ENCODE results near the gene FARS2.

FARS2 gene

DNA sequence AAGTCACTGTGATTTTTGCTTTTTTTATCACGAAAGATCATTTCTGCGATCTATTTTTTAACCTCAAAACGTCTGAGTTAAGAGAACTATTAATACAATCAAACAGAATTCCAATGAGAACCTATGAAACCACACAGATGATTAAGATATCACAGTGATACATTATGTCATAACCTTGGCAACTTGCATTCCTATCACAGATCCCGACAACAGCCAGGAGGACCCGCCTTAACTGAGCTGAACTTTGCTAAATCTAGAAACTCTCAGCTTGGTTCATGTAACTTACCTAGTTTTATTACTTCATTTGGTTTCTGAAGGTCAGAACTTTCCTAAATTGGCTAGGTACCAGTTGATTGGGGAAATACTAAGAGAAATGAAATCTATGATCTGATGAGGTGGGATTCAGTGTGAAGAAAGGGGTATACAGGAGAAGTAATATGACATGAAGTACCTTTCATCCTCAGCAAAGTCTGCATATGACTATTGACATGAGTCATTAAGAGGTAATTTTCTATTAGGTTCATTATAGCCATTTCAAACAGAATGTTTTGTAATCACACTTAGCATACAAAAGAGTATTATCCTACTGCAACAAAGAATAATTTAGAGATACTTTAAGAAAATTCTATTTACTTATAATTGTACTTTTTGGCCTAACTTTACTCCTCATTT, 11.7 kb upstream of the FARS2 start:
- no peak for DNase-seq

DNA sequence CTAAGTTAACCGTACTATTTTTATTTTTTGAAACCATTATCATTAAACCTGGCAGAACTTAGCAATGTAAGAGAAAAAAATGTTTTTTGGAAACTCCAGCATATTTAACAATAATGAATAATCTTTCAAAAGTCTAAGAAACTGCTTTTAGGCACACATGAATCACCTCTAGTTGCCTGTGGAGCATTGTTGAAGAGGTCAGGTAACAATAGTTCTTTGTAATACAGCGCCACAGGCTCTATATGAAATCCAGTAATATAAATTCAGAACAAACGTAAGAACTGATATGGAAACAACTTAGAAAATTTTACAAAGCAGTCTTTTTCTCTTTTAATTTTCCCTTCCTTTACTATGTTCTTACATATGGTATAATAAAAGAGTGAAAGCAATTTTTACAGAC, 10.9 kb upstream of the FARS2 start:
- DNase-seq = no peak

DNA sequence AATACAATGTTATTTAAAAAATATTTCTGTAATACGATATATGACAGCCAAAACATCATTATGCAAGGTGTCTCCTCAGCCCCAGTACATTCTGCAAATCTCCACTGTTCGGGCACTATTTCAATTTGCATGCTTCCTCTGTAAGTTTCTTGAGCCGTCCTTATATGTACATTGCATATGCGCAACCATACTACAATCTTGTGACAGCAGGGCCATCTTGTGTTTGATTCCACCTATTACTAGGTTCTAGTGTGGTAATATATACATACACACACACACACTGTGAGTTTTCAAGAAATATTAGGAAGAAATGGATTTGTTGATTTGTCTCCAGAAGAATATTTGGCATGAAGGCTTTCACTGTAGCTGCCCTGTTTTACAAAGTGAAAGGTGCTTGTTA, 10.4 kb upstream of the FARS2 start:
- no peak for DNase-seq

DNA sequence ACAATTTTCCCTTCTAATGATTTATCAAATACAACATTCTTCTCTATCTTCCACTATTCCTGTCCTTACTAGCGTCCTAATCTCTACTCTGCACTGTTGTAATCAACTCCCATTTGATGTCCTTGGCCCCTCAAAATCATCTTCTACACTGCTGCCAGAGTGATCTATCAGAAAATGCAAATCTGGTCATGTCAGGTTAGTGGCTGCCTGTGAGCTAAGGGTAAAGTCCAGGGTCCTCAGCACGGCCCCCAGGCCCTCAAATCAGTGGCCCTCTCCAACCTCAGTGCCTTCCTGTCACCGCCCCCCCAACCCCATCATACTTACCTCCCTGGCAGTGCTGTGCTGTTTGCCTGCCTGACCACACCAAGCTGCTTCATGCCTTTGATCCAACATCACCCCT, 4.4 kb upstream of the FARS2 start:
- no peak for DNase-seq

DNA sequence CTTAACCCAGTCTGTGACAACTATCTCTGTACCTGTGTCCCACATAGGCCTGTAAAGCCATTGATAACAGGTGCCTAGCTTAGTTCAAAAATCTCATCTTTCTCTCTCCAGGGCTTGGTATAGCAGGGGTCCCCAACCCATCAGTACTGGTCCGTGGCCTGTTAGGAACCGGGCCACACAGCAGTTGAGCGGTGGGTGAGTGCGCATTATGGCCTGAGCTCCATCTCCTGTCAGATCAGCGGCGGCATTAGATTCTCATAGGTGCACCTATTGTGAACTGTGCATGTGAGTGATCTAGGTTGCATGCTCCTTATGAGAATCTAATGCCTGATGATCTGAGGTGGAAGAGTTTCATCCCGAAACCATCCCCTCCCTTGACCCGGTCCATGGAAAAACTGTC, 3.9 kb upstream of the FARS2 start:
- no peak for DNase-seq

DNA sequence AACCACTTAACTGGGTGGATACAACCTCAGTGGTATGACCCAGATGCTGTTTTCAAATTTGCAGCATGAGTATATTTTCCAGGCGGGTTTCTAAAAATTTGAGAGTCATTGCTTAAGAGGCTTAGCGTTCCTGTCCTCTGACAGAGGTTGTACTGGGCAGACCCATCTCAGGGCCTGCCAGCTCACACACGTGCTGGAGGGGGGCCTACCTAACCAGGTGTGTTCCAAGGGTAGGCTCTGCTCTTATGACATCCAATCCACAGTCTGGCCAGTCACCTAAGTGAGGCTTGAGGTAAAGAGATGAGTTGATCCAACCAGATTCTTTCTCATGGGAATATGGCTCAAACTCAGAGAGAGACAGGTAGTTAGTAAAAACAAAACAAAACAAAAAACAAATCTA, 1.9 kb upstream of the FARS2 start:
- DNase-seq = no peak

DNA sequence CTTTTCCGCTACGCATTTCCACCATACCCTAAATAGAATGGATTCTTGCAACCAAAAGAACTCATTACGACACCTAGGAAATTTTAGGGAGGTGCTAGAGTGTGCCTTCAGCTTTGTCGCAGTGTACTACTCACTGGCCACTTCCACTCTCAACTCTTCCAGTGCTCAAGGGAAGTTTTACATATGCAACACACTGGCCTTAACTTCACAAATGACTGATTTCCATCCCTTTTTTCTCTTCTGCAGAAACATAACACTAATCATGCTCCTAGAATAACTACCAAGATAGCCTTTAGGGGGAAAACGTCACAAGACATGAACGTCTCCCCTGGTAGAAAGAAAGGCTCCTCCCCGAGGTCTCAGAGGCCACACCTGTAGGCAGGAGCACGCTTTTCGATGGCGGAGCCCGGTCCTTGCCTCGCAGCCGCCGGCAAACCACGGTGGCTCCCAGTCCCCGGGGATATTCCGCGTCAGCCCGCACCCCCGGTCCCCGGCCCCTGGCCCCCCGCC, 1.1 kb upstream of the FARS2 start:
- DNase-seq = no peak

DNA sequence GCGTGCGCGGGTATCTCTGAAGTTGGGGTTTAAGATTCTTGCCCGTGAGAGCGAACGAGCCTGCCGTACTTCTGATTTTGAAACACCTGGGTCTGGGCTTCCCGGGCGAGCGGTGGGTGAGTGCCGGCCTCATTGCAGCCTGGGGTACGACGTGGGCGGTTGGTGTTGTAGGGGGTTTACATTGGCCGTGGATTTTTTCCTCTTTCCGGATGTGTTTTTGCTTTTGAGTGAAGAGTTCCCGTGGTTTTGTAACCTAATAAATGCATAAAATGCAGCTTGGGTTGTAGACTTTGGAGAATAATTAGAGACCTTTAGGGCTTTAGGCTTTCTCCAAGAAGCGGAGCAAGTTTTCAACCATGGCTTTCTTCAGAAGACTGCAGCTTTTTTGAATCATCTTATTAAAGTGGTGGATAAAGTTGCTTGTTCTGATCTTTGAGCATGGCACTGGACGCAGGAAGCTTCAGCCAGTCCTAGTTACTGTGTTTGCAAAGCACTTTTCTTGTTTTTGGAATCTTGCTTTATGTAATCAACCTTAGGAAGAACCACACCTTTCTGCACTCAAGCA, 314 bp downstream of the FARS2 start:
- DNase-seq = no peak

DNA sequence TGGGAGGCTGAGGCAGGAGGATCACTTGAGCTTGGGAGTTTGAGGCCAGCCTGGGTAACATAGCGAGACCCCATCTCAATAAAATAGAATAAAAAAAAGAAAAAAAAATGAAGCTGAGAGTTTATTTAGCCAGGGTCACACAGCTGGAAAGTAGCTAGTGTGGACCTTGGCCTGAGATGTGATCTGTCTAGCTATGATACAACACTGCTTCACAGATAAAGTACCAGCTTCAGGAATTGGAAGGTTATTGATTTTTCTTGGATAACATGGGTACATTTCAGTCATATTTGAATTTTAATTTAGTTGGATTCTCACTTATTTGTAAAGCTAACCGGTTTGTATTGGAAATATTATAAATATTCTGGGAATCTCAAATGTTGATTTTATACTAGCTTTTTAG, 5.1 kb downstream of the FARS2 start:
- DNase-seq = no peak

DNA sequence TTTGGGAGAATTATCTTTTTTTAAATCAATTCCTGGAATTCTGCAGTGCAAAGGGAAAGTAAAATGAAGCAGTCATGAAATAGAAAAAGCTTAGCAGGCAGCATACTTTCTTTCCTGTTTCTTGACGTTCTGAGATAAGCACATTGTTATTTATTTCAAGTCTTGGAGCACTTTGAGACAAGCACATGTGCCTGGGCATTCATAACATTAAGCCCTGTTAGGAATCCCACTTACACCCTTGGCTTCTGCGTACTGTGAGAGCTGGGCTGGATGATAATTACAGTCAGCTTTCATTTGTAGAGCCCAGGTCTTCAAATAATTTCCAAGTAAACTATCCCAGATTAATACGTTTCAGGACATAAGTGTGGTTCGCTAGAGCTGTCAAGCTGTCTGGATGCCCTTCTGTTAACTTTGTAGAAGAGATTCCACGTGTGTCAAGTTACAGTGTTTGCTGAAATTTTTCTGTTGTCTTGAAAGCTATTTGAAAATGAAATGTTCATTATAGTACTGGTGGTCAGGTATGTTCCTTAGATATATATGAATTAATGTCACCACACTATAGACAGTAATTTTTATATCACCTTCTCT, 8.9 kb downstream of the FARS2 start:
- DNase-seq = no peak

DNA sequence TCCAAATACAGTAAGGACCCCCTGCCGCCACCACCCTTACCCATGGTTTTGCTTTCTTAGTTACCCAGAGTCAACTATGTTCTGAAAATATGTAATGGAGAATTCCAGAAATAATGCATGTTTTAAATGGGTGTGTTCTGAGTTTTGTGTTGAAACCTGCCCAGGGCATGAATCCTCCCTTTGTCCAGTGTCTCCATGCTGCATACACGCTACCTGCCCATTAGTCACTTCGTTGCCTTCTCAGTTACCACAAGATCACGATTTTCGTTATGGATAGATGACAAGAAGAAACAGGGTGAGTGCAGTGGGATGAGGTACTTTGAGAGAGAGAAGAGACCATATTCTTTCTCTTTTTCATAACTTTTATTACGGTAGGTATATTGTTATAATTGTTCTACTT, 10.6 kb downstream of the FARS2 start:
- no peak for DNase-seq

DNA sequence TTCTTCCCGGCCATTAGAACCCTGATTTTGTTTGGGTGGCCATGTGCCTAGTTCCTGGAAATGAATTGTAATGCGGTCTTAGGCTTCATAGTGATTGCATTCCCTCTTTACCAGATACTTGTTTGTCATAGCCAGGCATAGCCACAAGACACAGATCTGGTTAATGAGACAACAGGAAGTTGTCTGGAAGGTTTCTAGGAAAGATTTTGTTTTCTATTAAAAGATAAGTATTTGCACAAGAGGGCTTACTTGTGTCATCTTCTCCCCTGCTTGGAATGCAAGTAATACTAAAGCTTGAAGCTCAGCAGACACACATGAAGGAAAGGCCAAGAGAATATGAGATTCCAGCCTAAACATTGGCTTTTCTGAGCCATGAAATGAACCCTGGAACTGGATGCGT, 12.9 kb downstream of the FARS2 start:
- no peak for DNase-seq

DNA sequence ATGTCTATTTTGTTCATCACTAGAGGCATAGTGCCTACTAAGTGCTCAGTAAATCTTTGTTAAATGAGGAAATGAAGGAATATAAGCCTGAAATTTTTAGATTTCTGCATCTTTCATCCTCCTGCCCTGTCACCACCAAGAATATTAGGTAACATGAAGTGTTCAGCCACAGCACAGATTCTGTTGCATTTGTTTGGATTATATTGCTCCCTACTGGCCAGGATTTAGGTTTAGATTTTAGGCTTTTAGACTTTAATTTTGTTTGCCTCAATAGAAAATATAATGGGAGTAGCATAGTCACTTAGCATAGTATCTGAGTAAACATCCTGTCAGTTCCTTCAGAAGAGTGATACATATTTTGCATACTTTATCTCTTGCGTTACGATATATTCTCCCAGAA, 14.2 kb downstream of the FARS2 start:
- no peak for DNase-seq

DNA sequence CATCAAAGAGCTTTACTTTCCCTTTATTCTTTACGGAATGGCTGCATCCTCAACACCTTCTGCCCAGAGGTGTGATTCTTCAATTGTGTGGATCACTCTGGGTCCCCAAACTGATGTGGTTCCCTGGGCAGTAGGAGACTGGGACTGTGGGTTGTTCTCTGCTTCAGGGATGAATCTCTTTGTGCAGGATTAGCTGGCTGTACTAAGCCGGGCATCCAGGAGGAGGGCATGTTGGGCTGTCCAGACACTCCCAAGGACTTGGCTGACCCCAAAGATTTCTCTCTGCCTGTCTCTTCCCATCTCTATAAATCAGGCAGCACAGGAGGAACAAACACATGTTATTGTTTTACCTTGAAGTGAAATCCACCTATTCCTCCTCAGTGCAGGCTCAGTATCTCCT, 15.3 kb downstream of the FARS2 start:
- DNase-seq = no peak

DNA sequence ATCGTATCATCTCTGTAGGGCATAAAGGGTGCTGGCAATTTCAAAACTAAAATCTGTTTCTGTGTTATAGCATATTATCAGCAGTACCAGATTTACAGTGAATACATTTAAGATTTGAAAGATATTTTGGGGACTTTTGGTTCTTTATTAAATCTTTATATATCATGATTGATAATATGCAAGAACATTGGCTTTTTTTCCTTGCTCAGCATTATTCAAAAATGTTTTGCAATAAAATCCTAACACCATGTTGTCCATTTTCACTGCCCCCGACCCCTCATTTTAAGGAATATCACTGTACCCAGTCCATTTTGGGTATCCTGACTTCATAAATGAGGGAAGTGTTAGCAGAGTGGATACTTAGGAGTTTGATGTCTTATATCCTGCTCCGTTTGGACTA, 16.3 kb downstream of the FARS2 start:
- DNase-seq = no peak

DNA sequence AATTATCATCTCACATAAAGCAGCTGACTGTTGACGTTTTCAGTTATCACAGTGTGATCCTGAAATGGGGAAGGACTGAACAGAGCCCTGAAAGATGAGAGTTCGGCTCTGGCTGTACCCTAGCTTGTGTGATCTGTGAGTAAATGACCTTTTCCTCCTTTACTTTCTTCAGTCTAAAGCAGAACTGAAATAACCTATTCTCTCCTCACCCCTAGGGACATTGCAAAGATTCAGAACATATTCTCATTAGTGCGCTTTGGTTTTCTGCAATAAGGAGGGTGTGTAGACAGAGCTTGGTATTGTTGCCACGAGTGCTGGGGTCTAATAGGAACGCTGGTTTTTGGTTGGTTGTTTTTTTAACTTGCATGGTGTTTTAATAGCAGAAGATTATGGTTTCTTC, 16.7 kb downstream of the FARS2 start:
- no peak for DNase-seq

DNA sequence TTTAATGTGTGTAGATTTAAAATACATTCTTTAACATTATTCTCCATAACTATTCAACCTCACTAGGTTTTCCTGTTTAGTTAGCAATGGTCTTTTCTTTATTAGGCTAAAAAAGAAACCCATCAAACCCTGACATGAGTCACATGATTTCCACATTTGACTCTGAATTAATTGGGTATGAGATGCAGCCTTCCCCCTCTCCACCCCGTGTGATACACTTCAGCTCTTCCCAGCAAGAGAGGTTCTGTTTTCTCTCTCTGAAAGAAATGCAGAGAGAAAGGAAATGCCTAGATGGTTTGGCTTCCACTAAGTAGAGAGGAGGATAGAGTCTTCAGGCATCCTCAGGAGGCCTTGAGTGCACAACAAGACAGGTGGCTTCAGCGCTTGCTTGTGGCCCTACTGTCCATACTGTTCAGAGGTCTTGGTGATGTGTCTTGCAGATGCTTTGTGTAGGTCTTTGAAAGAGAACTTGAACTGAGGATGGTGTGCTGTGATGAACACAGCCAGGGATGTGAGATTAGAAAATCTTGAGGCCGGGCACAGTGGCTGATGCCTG, 17.3 kb downstream of the FARS2 start:
- no peak for DNase-seq

DNA sequence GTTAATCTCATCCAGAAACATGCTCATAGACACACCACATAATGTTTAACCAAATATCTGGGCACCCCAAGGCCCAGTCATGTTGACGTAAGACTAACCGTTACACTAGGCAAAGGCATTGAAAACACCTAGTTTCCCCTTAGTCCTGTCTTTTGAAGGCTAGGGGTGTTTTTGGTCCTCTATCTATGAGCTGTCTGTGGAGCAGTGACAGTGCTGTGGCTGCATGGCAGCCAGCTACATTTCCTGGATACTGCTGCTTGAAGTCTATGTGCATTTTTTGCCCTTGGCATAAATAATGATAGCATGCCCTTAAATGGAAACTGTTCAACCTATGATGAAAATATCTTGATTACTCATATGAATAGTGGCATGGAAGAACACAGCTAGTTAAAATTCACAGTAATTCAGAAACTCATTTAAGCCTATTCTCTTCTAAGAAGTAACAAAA, 18.6 kb downstream of the FARS2 start:
- DNase-seq = no peak

DNA sequence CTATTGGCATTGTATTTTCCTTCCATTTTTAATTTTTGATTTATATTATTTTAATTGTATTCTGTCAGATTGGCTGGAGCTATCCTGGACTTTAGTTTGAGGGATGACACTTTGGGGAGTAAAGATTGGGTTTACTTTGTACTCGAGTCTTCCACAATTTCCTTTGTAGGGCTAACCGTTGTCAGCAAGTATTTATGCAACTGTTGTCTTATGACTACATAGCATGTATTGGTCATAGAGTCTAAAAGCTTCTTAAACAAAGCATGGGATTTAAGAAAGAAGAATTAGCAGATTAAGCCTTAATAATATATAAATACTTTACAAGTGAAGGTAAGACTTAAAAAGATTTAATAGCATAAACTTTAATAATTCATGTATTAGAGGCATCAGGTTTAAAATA, 19.6 kb downstream of the FARS2 start:
- DNase-seq = no peak

DNA sequence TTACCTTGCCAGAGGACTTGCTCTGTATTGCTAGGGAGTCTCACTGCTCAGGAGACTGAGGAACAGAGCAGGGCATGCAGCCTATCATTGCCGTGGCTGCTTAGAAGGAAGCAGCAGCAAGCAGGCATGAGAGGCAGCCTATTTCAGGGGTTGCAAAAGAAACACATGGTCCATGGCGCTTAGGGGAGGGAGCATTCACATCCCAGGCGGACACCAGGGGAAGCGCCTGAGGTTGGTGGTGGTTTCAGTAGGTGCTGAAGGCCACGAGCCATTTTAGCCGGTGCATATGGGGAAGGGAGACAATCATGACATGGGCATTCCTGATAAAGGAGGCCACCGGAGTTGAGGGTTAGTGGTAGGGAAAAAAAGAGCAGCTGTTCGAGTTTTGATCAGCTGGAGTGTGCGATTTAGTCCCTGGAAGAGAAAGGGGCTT, 20.9 kb downstream of the FARS2 start:
- DNase-seq = no peak

DNA sequence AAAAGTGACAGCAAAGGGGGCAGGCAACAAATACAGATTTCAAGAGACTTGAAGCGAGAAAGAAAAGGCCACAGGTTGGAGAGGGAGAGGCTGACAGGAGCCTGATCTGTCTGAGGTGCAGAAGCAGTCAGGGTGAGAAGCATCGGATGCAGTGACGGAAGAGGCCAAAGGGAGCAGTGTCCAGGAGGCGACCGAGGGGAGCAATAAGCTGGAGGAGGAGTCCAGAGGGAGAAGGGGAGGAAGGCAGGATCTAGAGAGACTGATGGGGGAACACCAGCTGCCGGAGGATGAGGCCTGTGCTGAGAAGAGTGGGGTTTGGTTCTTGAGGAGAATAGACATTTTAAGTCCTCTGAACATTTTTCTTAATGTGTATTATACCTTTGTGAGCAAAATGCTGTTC, 23.8 kb downstream of the FARS2 start:
- no peak for DNase-seq

DNA sequence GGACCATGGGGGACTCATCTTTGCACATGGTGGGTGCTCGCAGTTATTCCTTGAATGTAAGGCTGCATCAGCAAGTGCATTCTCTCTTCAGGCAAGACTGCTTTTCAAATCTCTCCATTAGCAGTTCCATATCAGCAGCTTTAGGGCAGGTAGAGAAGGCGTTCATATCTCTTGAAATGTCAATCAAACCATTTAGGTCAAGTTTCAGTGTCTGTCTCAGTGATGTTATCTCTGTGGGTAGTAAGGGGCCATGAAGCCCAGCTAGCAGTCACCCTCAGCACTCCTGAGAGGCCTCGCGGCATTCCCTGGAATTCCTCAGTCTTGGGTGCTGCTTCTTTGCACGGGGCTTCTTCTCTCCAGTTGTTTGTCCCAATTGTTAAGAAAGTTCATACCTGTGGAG, 24.2 kb downstream of the FARS2 start:
- DNase-seq = no peak

DNA sequence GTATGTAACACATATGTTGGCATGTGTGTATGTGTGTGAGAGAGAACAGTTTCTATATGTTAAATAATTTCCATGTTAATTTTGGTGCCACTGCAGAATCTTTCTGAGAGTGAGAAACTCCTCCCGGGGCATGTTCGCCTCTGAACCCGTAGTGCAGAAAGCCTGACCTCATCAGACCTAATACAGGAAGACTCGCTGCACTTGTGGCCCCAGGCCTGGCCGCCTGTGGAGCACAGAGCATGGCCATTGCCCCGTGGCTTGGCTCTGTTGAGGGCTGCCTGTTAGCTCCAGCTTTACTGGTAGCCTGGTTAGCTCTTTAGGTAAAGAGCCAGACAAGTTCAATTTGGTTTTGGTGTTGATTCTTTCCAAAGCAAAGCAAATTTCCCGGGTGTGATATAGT, 25.5 kb downstream of the FARS2 start:
- DNase-seq = no peak

DNA sequence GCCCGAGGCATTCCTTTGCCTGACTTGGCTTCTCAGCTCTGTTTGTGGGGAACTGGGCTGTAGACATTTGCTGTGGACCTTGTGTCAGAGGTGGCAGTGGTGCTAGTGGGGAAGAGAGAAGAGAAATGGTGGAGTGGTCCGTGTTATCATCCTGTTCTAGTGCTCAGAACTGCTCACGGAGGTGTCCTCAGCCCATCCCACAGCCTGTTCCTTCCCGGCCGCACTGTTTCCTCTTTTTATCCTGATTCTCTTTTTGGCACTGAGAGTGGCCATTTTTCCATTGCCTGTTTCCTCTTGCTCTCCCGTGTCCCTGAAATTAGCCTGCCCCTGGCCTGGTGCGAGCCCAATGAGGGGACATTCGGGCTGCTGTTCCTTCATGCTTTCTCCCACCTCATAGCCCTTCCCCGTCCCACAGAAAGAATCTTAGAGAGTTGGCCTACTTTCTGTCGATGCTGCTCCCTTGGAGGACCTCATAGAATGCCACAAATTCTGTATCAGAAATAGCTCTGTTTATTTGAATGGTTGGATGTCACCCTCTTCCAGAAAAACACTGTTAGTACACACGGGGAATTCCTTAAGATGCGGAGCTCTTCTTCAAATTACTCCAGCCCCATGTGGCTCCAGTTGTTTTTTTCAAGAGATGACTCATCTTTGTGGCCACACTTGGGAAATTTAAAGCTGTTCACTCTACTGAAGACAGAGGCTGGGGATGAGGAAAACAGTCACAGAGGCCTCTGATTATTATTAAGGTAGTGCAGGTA, 26.1 kb downstream of the FARS2 start:
- DNase-seq = no peak

Measured in left hindlimb (tissue), 1 donor.